ENCODE data around the gene PMAIP1. TPM values are rescaled to one million over a fixed set of nuclear protein-coding genes. Genes with fewer than 3 reads are reported as not detected.

Gene PMAIP1
- total and polyA plus RNA-seq, 9 of the 15 experiments (the other 6 are each of a cell fraction or from before 2014, with no cell fraction given): 8.0 to 22.9 (median 14.9) TPM

DNA sequence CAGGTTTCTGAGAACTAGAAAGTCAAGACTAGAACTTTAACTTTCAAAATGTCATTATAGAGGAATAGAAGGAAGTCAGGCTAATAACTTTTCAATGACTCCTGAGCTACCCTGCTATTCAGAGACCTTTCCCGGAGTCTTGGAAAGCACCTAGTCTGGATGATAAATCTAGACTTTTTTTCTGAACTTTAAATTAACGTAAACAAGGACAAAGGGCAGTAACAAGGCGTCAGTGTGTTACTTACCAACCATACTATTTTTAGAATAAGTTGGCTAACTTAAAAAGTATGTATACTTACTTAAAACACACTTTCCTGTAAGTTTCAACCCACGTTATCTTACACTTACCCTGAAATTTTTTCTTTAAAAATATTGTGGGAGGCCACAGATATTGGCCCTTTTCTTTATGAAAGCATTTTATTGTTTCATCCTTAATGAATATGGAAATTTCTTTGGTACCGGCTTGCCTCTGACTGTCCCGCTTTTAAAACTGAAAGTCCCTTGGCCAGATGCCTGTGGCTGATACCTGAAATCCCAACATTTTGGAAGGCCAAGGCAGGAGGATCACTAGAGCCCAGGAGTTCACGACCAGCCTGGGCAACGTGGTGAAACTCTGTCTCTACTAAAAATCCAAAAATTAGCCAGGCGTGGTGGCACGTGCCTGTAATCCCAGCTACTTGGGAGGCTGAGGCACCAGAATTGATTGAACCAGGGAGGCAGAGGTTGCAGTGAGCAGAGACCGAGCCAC is 9.7 kb downstream of the PMAIP1 start (continued):
- TF ChIP-seq SIX5 (IDR thresholded peaks at IDR 0.05; ENCODE audit: borderline replicate concordance in 1 of 2, insufficient read depth in 1 of 2, low read depth in 1 of 2, low read length in 2 of 2): no peak
- TF ChIP-seq, protein P1, sequence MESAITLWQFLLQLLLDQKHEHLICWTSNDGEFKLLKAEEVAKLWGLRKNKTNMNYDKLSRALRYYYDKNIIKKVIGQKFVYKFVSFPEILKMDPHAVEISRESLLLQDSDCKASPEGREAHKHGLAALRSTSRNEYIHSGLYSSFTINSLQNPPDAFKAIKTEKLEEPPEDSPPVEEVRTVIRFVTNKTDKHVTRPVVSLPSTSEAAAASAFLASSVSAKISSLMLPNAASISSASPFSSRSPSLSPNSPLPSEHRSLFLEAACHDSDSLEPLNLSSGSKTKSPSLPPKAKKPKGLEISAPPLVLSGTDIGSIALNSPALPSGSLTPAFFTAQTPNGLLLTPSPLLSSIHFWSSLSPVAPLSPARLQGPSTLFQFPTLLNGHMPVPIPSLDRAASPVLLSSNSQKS (CRISPR knock-in tag; IDR thresholded peaks at IDR 0.05): no peak
- TF ChIP-seq, protein P2, sequence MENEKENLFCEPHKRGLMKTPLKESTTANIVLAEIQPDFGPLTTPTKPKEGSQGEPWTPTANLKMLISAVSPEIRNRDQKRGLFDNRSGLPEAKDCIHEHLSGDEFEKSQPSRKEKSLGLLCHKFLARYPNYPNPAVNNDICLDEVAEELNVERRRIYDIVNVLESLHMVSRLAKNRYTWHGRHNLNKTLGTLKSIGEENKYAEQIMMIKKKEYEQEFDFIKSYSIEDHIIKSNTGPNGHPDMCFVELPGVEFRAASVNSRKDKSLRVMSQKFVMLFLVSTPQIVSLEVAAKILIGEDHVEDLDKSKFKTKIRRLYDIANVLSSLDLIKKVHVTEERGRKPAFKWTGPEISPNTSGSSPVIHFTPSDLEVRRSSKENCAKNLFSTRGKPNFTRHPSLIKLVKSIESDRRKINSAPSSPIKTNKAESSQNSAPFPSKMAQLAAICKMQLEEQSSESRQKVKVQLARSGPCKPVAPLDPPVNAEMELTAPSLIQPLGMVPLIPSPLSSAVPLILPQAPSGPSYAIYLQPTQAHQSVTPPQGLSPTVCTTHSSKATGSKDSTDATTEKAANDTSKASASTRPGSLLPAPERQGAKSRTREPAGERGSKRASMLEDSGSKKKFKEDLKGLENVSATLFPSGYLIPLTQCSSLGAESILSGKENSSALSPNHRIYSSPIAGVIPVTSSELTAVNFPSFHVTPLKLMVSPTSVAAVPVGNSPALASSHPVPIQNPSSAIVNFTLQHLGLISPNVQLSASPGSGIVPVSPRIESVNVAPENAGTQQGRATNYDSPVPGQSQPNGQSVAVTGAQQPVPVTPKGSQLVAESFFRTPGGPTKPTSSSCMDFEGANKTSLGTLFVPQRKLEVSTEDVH (IDR thresholded peaks at IDR 0.05; ENCODE audit: low read depth, partially characterized antibody): no peak
- TF ChIP-seq, protein P3, sequence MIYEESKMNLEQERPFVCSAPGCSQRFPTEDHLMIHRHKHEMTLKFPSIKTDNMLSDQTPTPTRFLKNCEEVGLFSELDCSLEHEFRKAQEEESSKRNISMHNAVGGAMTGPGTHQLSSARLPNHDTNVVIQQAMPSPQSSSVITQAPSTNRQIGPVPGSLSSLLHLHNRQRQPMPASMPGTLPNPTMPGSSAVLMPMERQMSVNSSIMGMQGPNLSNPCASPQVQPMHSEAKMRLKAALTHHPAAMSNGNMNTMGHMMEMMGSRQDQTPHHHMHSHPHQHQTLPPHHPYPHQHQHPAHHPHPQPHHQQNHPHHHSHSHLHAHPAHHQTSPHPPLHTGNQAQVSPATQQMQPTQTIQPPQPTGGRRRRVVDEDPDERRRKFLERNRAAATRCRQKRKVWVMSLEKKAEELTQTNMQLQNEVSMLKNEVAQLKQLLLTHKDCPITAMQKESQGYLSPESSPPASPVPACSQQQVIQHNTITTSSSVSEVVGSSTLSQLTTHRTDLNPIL (CRISPR knock-in tag; IDR thresholded peaks at IDR 0.05): no peak
- TF ChIP-seq TSC22D4 (tag; IDR thresholded peaks at IDR 0.05): no peak
